Endothelial cell of umbilical vein (primary cell): Measurements from ENCODE around the gene CCDC12.

Source experiments
- CTCF ChIP-seq, 2 donors: IDR thresholded peaks; 1 replicate in 1 of 2; 2 replicates in 1 of 2; pipeline ENCODE4 v1.5.1; 2011; ENCODE audit warnings: low read length in 2 of 2, mild to moderate bottlenecking in 2 of 2, moderate library complexity in 2 of 2, control low read depth in 1 of 2, inconsistent platforms in 1 of 2, low read depth in 1 of 2; ENCODE audit not compliant: insufficient read depth in 1 of 2; ENCODE audit errors: extremely low read depth in 1 of 2
- EZH2 ChIP-seq: IDR thresholded peaks from 2 replicates; pipeline ENCODE4 v1.6.1; 2012; ENCODE audit warnings: borderline replicate concordance, low read depth, mild to moderate bottlenecking, moderate library complexity, low read length, inconsistent platforms; ENCODE audit not compliant: severe bottlenecking
- FOS ChIP-seq: IDR thresholded peaks from 2 replicates; pipeline ENCODE4 v1.6.1; 2011; ENCODE audit warnings: mild to moderate bottlenecking, low read length, moderate library complexity, borderline replicate concordance; ENCODE audit not compliant: insufficient read depth
- MAX ChIP-seq: IDR thresholded peaks from 2 replicates; pipeline ENCODE4 v1.6.1; 2011; ENCODE audit not compliant: insufficient read depth, insufficient read length
- POLR2A ChIP-seq: IDR thresholded peaks from 2 replicates; pipeline ENCODE4 v1.6.1; 2012; ENCODE audit warnings: low read depth, mild to moderate bottlenecking, control low read depth, low read length
- POLR2AphosphoS5 ChIP-seq: IDR thresholded peaks from 2 replicates; pipeline ENCODE4 v1.6.1; 2012; ENCODE audit warnings: low read depth, mild to moderate bottlenecking, control low read depth, low read length, moderate library complexity; ENCODE audit not compliant: insufficient read depth

GRCh38 chr3:46900356-46900755 is 76.2 kb downstream of the CCDC12 start:
- no peak for TF ChIP-seq POLR2AphosphoS5
- TF ChIP-seq CTCF (IDR thresholded peaks at IDR 0.05; ENCODE audit: extremely low read depth in 1 of 2, insufficient read depth in 1 of 2, low read depth in 1 of 2, low read length in 2 of 2): no peak
- no peak for TF ChIP-seq EZH2
- no peak for TF ChIP-seq POLR2A
- TF ChIP-seq MAX: no peak
- TF ChIP-seq FOS: no peak
